Spleen (tissue), 7 donors: ENCODE data around the gene TSHB.

ENCODE experiments used
- POLR2A ChIP-seq, 3 donors: fragments of 450-650 bp; IDR thresholded peaks; one replicate each; pipeline ENCODE4 v1.5.1; 2017; ENCODE audit warnings: antibody characterized with exemption in 3 of 3, mild to moderate bottlenecking in 1 of 3
- POLR2AphosphoS5 ChIP-seq, 3 donors: sonication (generic); formaldehyde crosslinking; IDR thresholded peaks; one replicate each; pipeline ENCODE4 v1.5.1; 2017; ENCODE audit warnings: antibody characterized with exemption in 3 of 3
- TF ChIP-seq, protein P1 (sequence below), 11 experiments: fragments of 200-600 bp in 7 of 11; fragments of 450-650 bp in 4 of 11; sonication (generic) in 4 of 11; IDR thresholded peaks in 8 of 11; conservative IDR thresholded peaks in 3 of 11; 1 replicate in 7 of 11; 2 replicates in 4 of 11; pipeline versions ENCODE4 v1.4.0 to v1.8.0; 2016 to 2021; ENCODE audit warnings: antibody characterized with exemption in 11 of 11, inconsistent platforms in 4 of 11, mild to moderate bottlenecking in 1 of 11
- donor health status: DM: no; HTN: no; CAD: no; lungs with moderate emphysema.
- donor health status: DM: no; HTN: no; CAD: no.
- donor health status: DM: no; HTN: no; CAD: no.

DNA sequence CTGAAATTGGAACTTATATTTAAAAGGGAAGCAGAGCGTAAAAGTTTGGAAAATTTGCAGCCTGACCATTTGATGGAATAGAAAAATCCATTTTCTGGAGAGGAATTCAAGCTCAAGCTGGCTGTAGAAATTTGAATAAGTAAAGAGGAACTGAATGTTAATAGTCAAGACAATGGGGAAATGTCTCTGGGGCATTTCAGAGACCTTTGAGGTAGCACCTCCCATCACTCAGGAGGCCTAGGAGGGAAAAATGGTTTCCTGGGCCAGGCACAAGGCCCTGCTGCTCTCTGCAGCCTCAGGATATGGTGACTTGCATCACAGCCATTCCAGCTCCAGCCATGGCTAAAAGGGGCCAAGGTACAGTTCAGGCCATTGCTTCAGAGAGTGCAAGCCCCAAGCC is 17.6 kb upstream of the TSHB start:
- TF ChIP-seq, protein P1, sequence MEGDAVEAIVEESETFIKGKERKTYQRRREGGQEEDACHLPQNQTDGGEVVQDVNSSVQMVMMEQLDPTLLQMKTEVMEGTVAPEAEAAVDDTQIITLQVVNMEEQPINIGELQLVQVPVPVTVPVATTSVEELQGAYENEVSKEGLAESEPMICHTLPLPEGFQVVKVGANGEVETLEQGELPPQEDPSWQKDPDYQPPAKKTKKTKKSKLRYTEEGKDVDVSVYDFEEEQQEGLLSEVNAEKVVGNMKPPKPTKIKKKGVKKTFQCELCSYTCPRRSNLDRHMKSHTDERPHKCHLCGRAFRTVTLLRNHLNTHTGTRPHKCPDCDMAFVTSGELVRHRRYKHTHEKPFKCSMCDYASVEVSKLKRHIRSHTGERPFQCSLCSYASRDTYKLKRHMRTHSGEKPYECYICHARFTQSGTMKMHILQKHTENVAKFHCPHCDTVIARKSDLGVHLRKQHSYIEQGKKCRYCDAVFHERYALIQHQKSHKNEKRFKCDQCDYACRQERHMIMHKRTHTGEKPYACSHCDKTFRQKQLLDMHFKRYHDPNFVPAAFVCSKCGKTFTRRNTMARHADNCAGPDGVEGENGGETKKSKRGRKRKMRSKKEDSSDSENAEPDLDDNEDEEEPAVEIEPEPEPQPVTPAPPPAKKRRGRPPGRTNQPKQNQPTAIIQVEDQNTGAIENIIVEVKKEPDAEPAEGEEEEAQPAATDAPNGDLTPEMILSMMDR (IDR thresholded peaks at IDR 0.05 in 8 of 11, conservative IDR thresholded peaks at IDR 0.05 in 3 of 11), result no peak
- no peak for TF ChIP-seq POLR2A (IDR thresholded peaks at IDR 0.05)
- no peak for TF ChIP-seq POLR2AphosphoS5 (IDR thresholded peaks at IDR 0.05)
